HepG2 (cell line): Measurements from ENCODE around the gene MMP24OS. TPM values are rescaled to one million over a fixed set of nuclear protein-coding genes. Genes with fewer than 3 reads are reported as not detected.
A peak's percentile ranks its signal among the peaks of the same experiment; 100 is the strongest.

Experiments used
- ARID5B ChIP-seq: IDR thresholded peaks from 2 replicates; pipeline ENCODE4 v1.4.0; 2020; ENCODE audit warnings: mild to moderate bottlenecking, missing genetic modification reagents
- ATF7 ChIP-seq, 2 experiments: fragments of 450-650 bp in 1 of 2; sonication (generic) in 1 of 2; formaldehyde crosslinking in 1 of 2; IDR thresholded peaks; 2 replicates each; pipeline versions ENCODE4 v1.4.0 to v1.6.1; 2016 to 2020; ENCODE audit warnings: antibody characterized with exemption in 1 of 2, mild to moderate bottlenecking in 1 of 2, missing genetic modification reagents in 1 of 2
- ATF7-NPFF ChIP-seq: sonication (generic); formaldehyde crosslinking; IDR thresholded peaks from 2 replicates; pipeline ENCODE4 v1.8.1; 2023; ENCODE audit warnings: mild to moderate bottlenecking, low read depth, missing genetic modification reagents, moderate library complexity
- CAMTA2 ChIP-seq: sonication (generic); formaldehyde crosslinking; IDR thresholded peaks from 2 replicates; pipeline ENCODE4 v1.4.0; 2020; ENCODE audit warnings: mild to moderate bottlenecking, missing genetic modification reagents, borderline replicate concordance
- DDIT3 ChIP-seq: sonication (generic); formaldehyde crosslinking; IDR thresholded peaks from 2 replicates; pipeline ENCODE4 v1.4.0; 2020; ENCODE audit warnings: mild to moderate bottlenecking, missing genetic modification reagents
- DNMT1 ChIP-seq: sonication (generic); formaldehyde crosslinking; IDR thresholded peaks from 2 replicates; pipeline ENCODE4 v1.5.1; 2020; ENCODE audit warnings: mild to moderate bottlenecking, missing genetic modification reagents
- FOXP4 ChIP-seq: sonication (generic); formaldehyde crosslinking; IDR thresholded peaks from 2 replicates; pipeline ENCODE4 v1.4.0; 2020; ENCODE audit warnings: missing genetic modification reagents
- FUBP1 ChIP-seq: sonication (generic); formaldehyde crosslinking; IDR thresholded peaks from 2 replicates; pipeline ENCODE4 v1.5.1; 2020; ENCODE audit warnings: missing genetic modification reagents, mild to moderate bottlenecking, borderline replicate concordance
- LCORL ChIP-seq, 2 experiments: fragments of 450-650 bp in 1 of 2; sonication (generic) in 1 of 2; formaldehyde crosslinking in 1 of 2; IDR thresholded peaks; 2 replicates each; pipeline versions ENCODE4 v1.5.0 to v1.6.1; 2017 to 2020; ENCODE audit warnings: antibody characterized with exemption in 1 of 2, missing genetic modification reagents in 1 of 2
- MAFF ChIP-seq: IDR thresholded peaks from 2 replicates; pipeline ENCODE4 v1.6.1; 2011; ENCODE audit warnings: low read depth, low read length, improper control_type of control experiment
- MAFK ChIP-seq, 2 experiments: IDR thresholded peaks in 1 of 2; conservative IDR thresholded peaks in 1 of 2; 2 replicates each; pipeline ENCODE4 v1.6.1; 2011; ENCODE audit warnings: improper control_type of control experiment in 2 of 2, low read length in 2 of 2
- MEF2D ChIP-seq: sonication (generic); formaldehyde crosslinking; IDR thresholded peaks from 2 replicates; pipeline ENCODE4 v1.5.1; 2020; ENCODE audit warnings: mild to moderate bottlenecking, missing genetic modification reagents
- NBN ChIP-seq: fragments of 450-650 bp; conservative IDR thresholded peaks from 2 replicates; pipeline ENCODE4 v1.6.1; 2017
- PHF20 ChIP-seq: sonication (generic); formaldehyde crosslinking; IDR thresholded peaks from 2 replicates; pipeline ENCODE4 v1.5.0; 2020; ENCODE audit warnings: mild to moderate bottlenecking, missing genetic modification reagents
- TERF1 ChIP-seq: sonication (generic); formaldehyde crosslinking; IDR thresholded peaks from 2 replicates; pipeline ENCODE4 v1.8.0; 2022; ENCODE audit warnings: mild to moderate bottlenecking, missing genetic modification reagents, moderate library complexity
- ZBTB33 ChIP-seq: sonication (generic); formaldehyde crosslinking; IDR thresholded peaks from 2 replicates; pipeline ENCODE4 v1.4.0; 2020; ENCODE audit warnings: missing genetic modification reagents
- ZBTB7A ChIP-seq: sonication (generic); formaldehyde crosslinking; IDR thresholded peaks from 2 replicates; pipeline ENCODE4 v1.8.0; 2022; ENCODE audit warnings: mild to moderate bottlenecking, missing genetic modification reagents
- ZC3H4 ChIP-seq: sonication (generic); formaldehyde crosslinking; IDR thresholded peaks from 2 replicates; pipeline ENCODE4 v1.4.0; 2020; ENCODE audit warnings: missing genetic modification reagents, borderline replicate concordance
- ZNF44 ChIP-seq: sonication (generic); formaldehyde crosslinking; IDR thresholded peaks from 2 replicates; pipeline ENCODE4 v1.5.1; 2020; ENCODE audit warnings: mild to moderate bottlenecking, missing genetic modification reagents
- polyA plus RNA-seq, 8 experiments: library from polyadenylated mRNA; depleted of rRNA in 3 of 8; stranded (reverse) in 7 of 8; unstranded in 1 of 8; fragments of >200 nt; fragmentation: Illumina TruSeq in 4 of 8; extraction: Trizol in 4 of 8; gene quantifications; 2 replicates each; pipeline versions ENCODE4 v1.2.1 to v1.2.3, GENCODE V29; 2011 to 2016; ENCODE audit warnings: low read depth in 4 of 8, missing spikeins in 1 of 8, mixed read lengths in 1 of 8; ENCODE audit not compliant: insufficient read depth in 1 of 8
- total RNA-seq, 5 experiments: library from RNA; depleted of rRNA; stranded (reverse); fragments of >200 nt; fragmentation: Illumina TruSeq; extraction: Trizol; gene quantifications; 2 replicates each; pipeline ENCODE4 v1.2.3, GENCODE V29; 2016; ENCODE audit warnings: low read depth in 1 of 5

Gene MMP24OS
- total and polyA plus RNA-seq, 2 of the 13 experiments (the other 11 are each of a cell fraction or from before 2014, with no cell fraction given), result 6.0 to 8.5 TPM

GRCh38 chr20:35285806-35286076 lies 7.8 kb upstream of the MMP24OS start (continued):
- no peak for TF ChIP-seq ARID5B
- no peak for TF ChIP-seq PHF20 (CRISPR knock-in tag)
- peak; percentile 100 for TF ChIP-seq MAFK (conservative IDR thresholded peaks at IDR 0.05 in 1 of 2, IDR thresholded peaks at IDR 0.05 in 1 of 2; ENCODE audit: low read length in 2 of 2)
- no peak for TF ChIP-seq DDIT3 (CRISPR knock-in tag)
- TF ChIP-seq CAMTA2 (CRISPR knock-in tag), result no peak
- no peak for TF ChIP-seq ZBTB33
- TF ChIP-seq TERF1, result no peak
- no peak for TF ChIP-seq ZBTB7A (CRISPR knock-in tag)
- 0 out of 2 replicates have a peak, but pooled peaks have one; percentile 19 for TF ChIP-seq ZC3H4
- no peak for TF ChIP-seq DNMT1 (CRISPR knock-in tag)
- 0 out of 2 replicates have a peak, but pooled peaks have one; percentile 19 for TF ChIP-seq FUBP1 (CRISPR knock-in tag)
- TF ChIP-seq FOXP4 (CRISPR knock-in tag), result 0 out of 2 replicates have a peak, but pooled peaks have one; percentile 6
- TF ChIP-seq MAFF, result peak; percentile 100
- TF ChIP-seq ZNF44 (CRISPR knock-in tag), result no peak
- TF ChIP-seq ATF7-NPFF, result peak; percentile 33; the same call in 1 of the 2 replicates
- no peak for TF ChIP-seq NBN
- TF ChIP-seq MEF2D (CRISPR knock-in tag), result no peak
- TF ChIP-seq ATF7 (IDR thresholded peaks at IDR 0.05), result peak; percentile 90
- TF ChIP-seq ATF7 (CRISPR knock-in tag; IDR thresholded peaks at IDR 0.05), result no peak
- TF ChIP-seq LCORL (IDR thresholded peaks at IDR 0.05), result no peak
- TF ChIP-seq LCORL (CRISPR knock-in tag; IDR thresholded peaks at IDR 0.05), result peak; percentile 14; the same call in 1 of the 2 replicates
